ENCODE data around the gene PPP6R2.

GRCh38 chr22:50483106-50483505 lies 140.0 kb downstream of the PPP6R2 start:
- TF ChIP-seq, protein P1, sequence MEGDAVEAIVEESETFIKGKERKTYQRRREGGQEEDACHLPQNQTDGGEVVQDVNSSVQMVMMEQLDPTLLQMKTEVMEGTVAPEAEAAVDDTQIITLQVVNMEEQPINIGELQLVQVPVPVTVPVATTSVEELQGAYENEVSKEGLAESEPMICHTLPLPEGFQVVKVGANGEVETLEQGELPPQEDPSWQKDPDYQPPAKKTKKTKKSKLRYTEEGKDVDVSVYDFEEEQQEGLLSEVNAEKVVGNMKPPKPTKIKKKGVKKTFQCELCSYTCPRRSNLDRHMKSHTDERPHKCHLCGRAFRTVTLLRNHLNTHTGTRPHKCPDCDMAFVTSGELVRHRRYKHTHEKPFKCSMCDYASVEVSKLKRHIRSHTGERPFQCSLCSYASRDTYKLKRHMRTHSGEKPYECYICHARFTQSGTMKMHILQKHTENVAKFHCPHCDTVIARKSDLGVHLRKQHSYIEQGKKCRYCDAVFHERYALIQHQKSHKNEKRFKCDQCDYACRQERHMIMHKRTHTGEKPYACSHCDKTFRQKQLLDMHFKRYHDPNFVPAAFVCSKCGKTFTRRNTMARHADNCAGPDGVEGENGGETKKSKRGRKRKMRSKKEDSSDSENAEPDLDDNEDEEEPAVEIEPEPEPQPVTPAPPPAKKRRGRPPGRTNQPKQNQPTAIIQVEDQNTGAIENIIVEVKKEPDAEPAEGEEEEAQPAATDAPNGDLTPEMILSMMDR (conservative IDR thresholded peaks at IDR 0.05 in 1 of 2, IDR thresholded peaks at IDR 0.05 in 1 of 2; ENCODE audit: extremely low read depth in 1 of 2, insufficient read depth in 1 of 2, low read depth in 1 of 2, low read length in 2 of 2) = no peak
- no peak for TF ChIP-seq EZH2 (IDR thresholded peaks at IDR 0.05; ENCODE audit: borderline replicate concordance, low read length)
